GM23338 (cell line): Measurements from ENCODE around the gene GPR39. TPM values are rescaled to one million over a fixed set of nuclear protein-coding genes. Genes with fewer than 3 reads are reported as not detected.

Experiments
- ATAC-seq: fragments of 200-7000 bp; cut with Tn5 transposase; 3 replicates; pipeline ENCODE4 v1.9.1; 2020
- DNase-seq: peaks from one replicate; pipeline ENCODE4 v3.0.0-alpha.2; 2015; ENCODE audit warnings: low spot score
- H2AFZ ChIP-seq: fragments of 200-600 bp; sonication (generic); 2 replicates; pipeline ENCODE4 v1.8.0; 2016; ENCODE audit warnings: antibody characterized with exemption, mild to moderate bottlenecking, moderate library complexity
- H3F3A ChIP-seq: fragments of 200-600 bp; sonication (generic); replicated peaks from 2 replicates; pipeline ENCODE4 v1.8.0; 2017; ENCODE audit warnings: antibody characterized with exemption, mixed run types, low read depth
- H3K27ac ChIP-seq: fragments of 200-600 bp; sonication (generic); 2 replicates; pipeline ENCODE4 v1.6.1; 2016; ENCODE audit warnings: low read depth
- H3K27me3 ChIP-seq: fragments of 200-600 bp; sonication (generic); 2 replicates; pipeline ENCODE4 v1.8.0; 2016; ENCODE audit warnings: mild to moderate bottlenecking, mixed run types, moderate library complexity; ENCODE audit not compliant: insufficient read depth
- H3K36me3 ChIP-seq: fragments of 200-600 bp; sonication (generic); 2 replicates; pipeline ENCODE4 v1.8.0; 2016; ENCODE audit warnings: mild to moderate bottlenecking; ENCODE audit not compliant: insufficient read depth
- H3K4me1 ChIP-seq: fragments of 200-600 bp; sonication (generic); 2 replicates; pipeline ENCODE4 v1.8.0; 2016; ENCODE audit warnings: mild to moderate bottlenecking, moderate library complexity; ENCODE audit not compliant: insufficient read depth
- H3K4me2 ChIP-seq: fragments of 200-600 bp; sonication (generic); 2 replicates; pipeline ENCODE4 v1.7.1; 2017; ENCODE audit warnings: mixed run types
- H3K4me3 ChIP-seq: fragments of 200-600 bp; sonication (generic); 2 replicates; pipeline ENCODE4 v1.6.1; 2016; ENCODE audit warnings: mixed run types
- H3K79me2 ChIP-seq: fragments of 200-600 bp; sonication (generic); replicated peaks from 2 replicates; pipeline ENCODE4 v1.8.0; 2017; ENCODE audit warnings: mild to moderate bottlenecking; ENCODE audit not compliant: insufficient read depth
- H3K9me2 ChIP-seq: fragments of 200-600 bp; sonication (generic); 2 replicates; pipeline ENCODE4 v1.8.0; 2017; ENCODE audit not compliant: insufficient read depth
- H4K20me1 ChIP-seq: fragments of 200-600 bp; sonication (generic); replicated peaks from 2 replicates; pipeline ENCODE4 v1.8.0; 2017; ENCODE audit warnings: mild to moderate bottlenecking; ENCODE audit not compliant: insufficient read depth
- H3K27ac Mint-ChIP-seq: 2 replicates; pipeline ENCODE4 v1.8.0; 2020; ENCODE audit warnings: inconsistent platforms, mild to moderate bottlenecking, moderate library complexity, mixed read lengths
- H3K27me3 Mint-ChIP-seq: 3 replicates; pipeline ENCODE4 v1.8.0; 2022; ENCODE audit warnings: low read depth, mild to moderate bottlenecking, moderate library complexity, mixed read lengths, inconsistent platforms; ENCODE audit not compliant: insufficient read depth, poor library complexity
- H3K36me3 Mint-ChIP-seq: 3 replicates; pipeline ENCODE4 v1.8.0; 2021; ENCODE audit warnings: low read depth, mild to moderate bottlenecking, inconsistent platforms, moderate library complexity, mixed read lengths
- H3K4me1 Mint-ChIP-seq: 3 replicates; pipeline ENCODE4 v1.8.0; 2020; ENCODE audit warnings: mild to moderate bottlenecking, inconsistent platforms, mixed read lengths
- H3K4me3 Mint-ChIP-seq: 3 replicates; pipeline ENCODE4 v1.8.0; 2021; ENCODE audit warnings: moderate library complexity, mild to moderate bottlenecking, inconsistent platforms, mixed read lengths
- H3K9me3 Mint-ChIP-seq: 3 replicates; pipeline ENCODE4 v1.8.0; 2020; ENCODE audit warnings: moderate library complexity, mild to moderate bottlenecking, inconsistent platforms, mixed read lengths
- CREB1 ChIP-seq: fragments of 250-450 bp; sonication (Bioruptor Pico); IDR thresholded peaks from 2 replicates; pipeline ENCODE4 v1.5.0; 2020; ENCODE audit warnings: low read depth, mild to moderate bottlenecking, moderate library complexity
- CTCF ChIP-seq, 2 experiments: fragments of 200-600 bp in 1 of 2; sonication (generic) in 1 of 2; conservative IDR thresholded peaks; 2 replicates each; pipeline versions ENCODE4 v1.5.1 to v1.6.1; 2016 to 2017; ENCODE audit warnings: antibody characterized with exemption in 2 of 2, low read depth in 2 of 2, mild to moderate bottlenecking in 2 of 2, moderate library complexity in 1 of 2
- EZH2 ChIP-seq: fragments of 200-600 bp; sonication (generic); IDR thresholded peaks from one replicate; pipeline ENCODE4 v1.8.0; 2017; ENCODE audit warnings: antibody characterized with exemption, mild to moderate bottlenecking, low read depth; ENCODE audit not compliant: unreplicated experiment
- EZH2phosphoT487 ChIP-seq: fragments of 200-600 bp; sonication (generic); IDR thresholded peaks from one replicate; pipeline ENCODE4 v1.8.1; 2018; ENCODE audit warnings: antibody characterized with exemption; ENCODE audit not compliant: unreplicated experiment
- JUNB ChIP-seq: IDR thresholded peaks from one replicate; pipeline ENCODE4 v1.6.1; 2016; ENCODE audit warnings: antibody characterized with exemption; ENCODE audit not compliant: unreplicated experiment
- NANOG ChIP-seq: IDR thresholded peaks from 2 replicates; pipeline ENCODE4 v1.6.1; 2016; ENCODE audit warnings: antibody characterized with exemption, borderline replicate concordance
- POLR2AphosphoS5 ChIP-seq: IDR thresholded peaks from 2 replicates; pipeline ENCODE4 v1.6.1; 2016; ENCODE audit warnings: antibody characterized with exemption, low read depth
- REST ChIP-seq: IDR thresholded peaks from one replicate; pipeline ENCODE4 v1.6.1; 2018; ENCODE audit warnings: antibody characterized with exemption; ENCODE audit not compliant: unreplicated experiment
- STAT1 ChIP-seq: IDR thresholded peaks from one replicate; pipeline ENCODE4 v1.6.1; 2016; ENCODE audit warnings: antibody characterized with exemption; ENCODE audit not compliant: unreplicated experiment
- ZNF114 ChIP-seq: fragments of 250-450 bp; sonication (Bioruptor Pico); IDR thresholded peaks from 2 replicates; pipeline ENCODE4 v1.5.0; 2020; ENCODE audit warnings: mild to moderate bottlenecking, moderate library complexity
- ZNF331 ChIP-seq: fragments of 250-450 bp; sonication (Bioruptor Pico); IDR thresholded peaks from 2 replicates; pipeline ENCODE4 v1.5.0; 2020; ENCODE audit warnings: low read depth, mild to moderate bottlenecking, moderate library complexity
- polyA plus RNA-seq: library from polyadenylated mRNA; unstranded; fragments of >200 nt; fragmentation: Nextera tagmentation; extraction: Ambion mirVana; gene quantifications from 2 replicates; pipeline ENCODE4 v1.2.1, GENCODE V29; 2016
- total RNA-seq: library from RNA; depleted of rRNA; stranded (reverse); fragments of >200 nt; shearing (Covaris generic); gene quantifications from 2 replicates; pipeline ENCODE4 v1.2.3, GENCODE V29; 2014

Gene GPR39
- total and polyA plus RNA-seq, 2 experiments from 2014 or later, result 0.55 to 1.9 TPM

- Histone ChIP-seq H3K9me2 (peaks cover 11% of the 10 kb centered on the region), H3K4me3 (no peak overlapping the region), H3K27ac (no peak overlapping the region), H3K36me3 (no peaks in the 10 kb centered on the region), H3K4me1 (no peaks in the 10 kb centered on the region; the same call in 1 of the 2 replicates), H3K27me3 (no peaks in the 10 kb centered on the region), H3K79me2 (no peaks in the 10 kb centered on the region), H3K4me2 (no peak overlapping the region), H2AFZ (no peak overlapping the region), H4K20me1 (no peaks in the 10 kb centered on the region), H3F3A (no peaks in the 10 kb centered on the region)
- no peak for ATAC-seq
- Mint-ChIP-seq H3K4me1 (peaks cover 6% of the 10 kb centered on the region), H3K36me3 (no peaks in the 10 kb centered on the region), H3K27me3 (no peaks in the 10 kb centered on the region), H3K9me3 (no peaks in the 10 kb centered on the region), H3K27ac (no peak overlapping the region), H3K4me3 (no peak overlapping the region)
- TF ChIP-seq JUNB (no peak), POLR2AphosphoS5 (no peak), ZNF331 (no peak), EZH2 (no peak), NANOG (no peak), STAT1 (no peak), CTCF (conservative IDR thresholded peaks at IDR 0.05; ENCODE audit: low read depth in 2 of 2) (no peak)
- DNase-seq, result no peak
Observed at GRCh38 chr2:132599556-132599955, 183.0 kb downstream of the GPR39 start.

GRCh38 chr2:132604561-132604960, 188.0 kb downstream of the GPR39 start:
- H4K20me1 ChIP-seq, result no peaks in the 10 kb centered on the region
- peaks cover 11% of the 10 kb centered on the region; the same call in 1 of the 2 replicates for H3K9me2 ChIP-seq
- H3K4me3 ChIP-seq, result no peak overlapping the region
- Mint-ChIP-seq H3K9me3 (no peaks in the 10 kb centered on the region), H3K27me3 (peaks cover 4% of the 10 kb centered on the region), H3K4me1 (peaks cover 19% of the 10 kb centered on the region), H3K4me3 (no peak overlapping the region), H3K27ac (no peak overlapping the region), H3K36me3 (no peaks in the 10 kb centered on the region)
- DNase-seq (no peak), ATAC-seq (no peak)
- H3K79me2 ChIP-seq, result no peaks in the 10 kb centered on the region
- no peak overlapping the region for H2AFZ ChIP-seq
- H3K27ac ChIP-seq, result no peak overlapping the region
- H3K4me2 ChIP-seq, result no peak overlapping the region
- peaks cover 6% of the 10 kb centered on the region for H3K4me1 ChIP-seq
- H3K36me3 ChIP-seq, result no peaks in the 10 kb centered on the region
- no peak for TF ChIP-seq EZH2phosphoT487
- TF ChIP-seq ZNF331, result no peak
- no peak for TF ChIP-seq JUNB
- no peak for TF ChIP-seq CREB1 (CRISPR knock-in tag)
- no peak for TF ChIP-seq EZH2
- TF ChIP-seq NANOG, result no peak
- no peak for TF ChIP-seq POLR2AphosphoS5
- no peak for TF ChIP-seq STAT1
- no peak for TF ChIP-seq REST
- TF ChIP-seq ZNF114, result no peak
- no peaks in the 10 kb centered on the region for H3K27me3 ChIP-seq
- no peaks in the 10 kb centered on the region for H3F3A ChIP-seq
